ENCODE data around the gene BARX1.

BARX1 gene

GRCh38 chr9:93916358-93916757 lies 38.8 kb downstream of the BARX1 start:
- DNase-seq, result no peak

GRCh38 chr9:93911801-93912554 lies 43.2 kb downstream of the BARX1 start:
- DNase-seq, result peak; percentile 31

- DNase-seq, result no peak
These were observed 43.9 kb downstream of the BARX1 start for GRCh38 chr9:93911136-93911745.

- no peak for DNase-seq
These were observed 44.6 kb downstream of the BARX1 start for GRCh38 chr9:93910598-93910997.

- no peak for DNase-seq
These were observed 45.0 kb downstream of the BARX1 start for GRCh38 chr9:93910196-93910595.

- no peak for DNase-seq
These were observed 45.9 kb downstream of the BARX1 start for GRCh38 chr9:93909242-93909616.

GRCh38 chr9:93908591-93909241 lies 46.4 kb downstream of the BARX1 start:
- DNase-seq, result peak; percentile 25

GRCh38 chr9:93907551-93908199 lies 47.5 kb downstream of the BARX1 start:
- no peak for DNase-seq

GRCh38 chr9:93906195-93906880 lies 48.8 kb downstream of the BARX1 start:
- no peak for DNase-seq

- no peak for DNase-seq
These were observed 49.6 kb downstream of the BARX1 start for GRCh38 chr9:93905473-93906133.

- DNase-seq, result no peak
These were observed 50.3 kb downstream of the BARX1 start for GRCh38 chr9:93904649-93905472.

- DNase-seq, result no peak
These were observed 51.1 kb downstream of the BARX1 start for GRCh38 chr9:93903886-93904648.

- DNase-seq, result no peak
These were observed 52.1 kb downstream of the BARX1 start for GRCh38 chr9:93902780-93903655.

GRCh38 chr9:93902051-93902779 lies 52.9 kb downstream of the BARX1 start:
- no peak for DNase-seq

Data from NCI-H1436 treated with DMSO at 0.1 percent for 48 hours (cell line).